ENCODE data around the gene PBX1.

Gene PBX1

GRCh38 chr1:164564378-164564777 is 5.4 kb downstream of the PBX1 start:
- no peak for DNase-seq

- no peak for DNase-seq
Observed at GRCh38 chr1:164565357-164565756, 6.4 kb downstream of the PBX1 start.

GRCh38 chr1:164567774-164568173 is 8.8 kb downstream of the PBX1 start:
- no peak for DNase-seq

- DNase-seq: no peak
Observed at GRCh38 chr1:164569241-164569640, 10.3 kb downstream of the PBX1 start.

GRCh38 chr1:164569866-164570265 is 10.9 kb downstream of the PBX1 start:
- DNase-seq: no peak

GRCh38 chr1:164571333-164571732 is 12.3 kb downstream of the PBX1 start:
- no peak for DNase-seq

GRCh38 chr1:164575356-164575886 is 16.4 kb downstream of the PBX1 start:
- DNase-seq: no peak

- DNase-seq: no peak
Observed at GRCh38 chr1:164576291-164577271, 17.6 kb downstream of the PBX1 start.

- DNase-seq: no peak
Observed at GRCh38 chr1:164577291-164577690, 18.3 kb downstream of the PBX1 start.

- no peak for DNase-seq
Observed at GRCh38 chr1:164578479-164579200, 19.7 kb downstream of the PBX1 start.

- no peak for DNase-seq
Observed at GRCh38 chr1:164579381-164579780, 20.4 kb downstream of the PBX1 start.

GRCh38 chr1:164581762-164582161 is 22.8 kb downstream of the PBX1 start:
- no peak for DNase-seq

GRCh38 chr1:164583196-164583595 is 24.2 kb downstream of the PBX1 start:
- DNase-seq: no peak

GRCh38 chr1:164583835-164584539 is 25.0 kb downstream of the PBX1 start:
- no peak for DNase-seq

GRCh38 chr1:164586591-164586990 is 27.6 kb downstream of the PBX1 start:
- DNase-seq: no peak

- peak; percentile 35 for DNase-seq
Observed at GRCh38 chr1:164587617-164588501, 28.9 kb downstream of the PBX1 start.

- DNase-seq: peak; percentile 80
Observed at GRCh38 chr1:164588516-164589341, 29.7 kb downstream of the PBX1 start.

- DNase-seq: no peak
Observed at GRCh38 chr1:164589408-164589807, 30.4 kb downstream of the PBX1 start.

GRCh38 chr1:164589961-164590507 is 31.1 kb downstream of the PBX1 start:
- no peak for DNase-seq

- DNase-seq: no peak
Observed at GRCh38 chr1:164590592-164590991, 31.6 kb downstream of the PBX1 start.

GRCh38 chr1:164591858-164592257 is 32.9 kb downstream of the PBX1 start:
- no peak for DNase-seq
